ENCODE results near the gene CTNND2. TPM values are rescaled to one million over a fixed set of nuclear protein-coding genes. Genes with fewer than 3 reads are reported as not detected.
"Not testable (repeated sequence)": the region's sequence is repeated elsewhere in the genome, so short reads cannot be mapped to it uniquely, and the experiment has no call there.

Gene CTNND2
- total RNA-seq, 1 experiment from 2014 or later = not detected

GRCh38 chr5:11007269-11007870, 896.9 kb downstream of the CTNND2 start:
- no peak for DNase-seq (ENCODE audit: unreplicated experiment)
- Mint-ChIP-seq H3K9me3 (ENCODE audit: unreplicated experiment) (peaks cover 7% of the 10 kb centered on the region), H3K36me3 (ENCODE audit: insufficient read depth, unreplicated experiment) (no peaks in the 10 kb centered on the region), H3K4me3 (ENCODE audit: unreplicated experiment) (no peak overlapping the region), H3K27ac (ENCODE audit: low read depth, unreplicated experiment) (no peak overlapping the region), H3K4me1 (ENCODE audit: insufficient read depth, unreplicated experiment) (no peaks in the 10 kb centered on the region), H3K27me3 (ENCODE audit: insufficient read depth, unreplicated experiment) (peaks cover 32% of the 10 kb centered on the region)
- no peak for TF ChIP-seq CTCF (IDR thresholded peaks at IDR 0.05; ENCODE audit: unreplicated experiment)
- ChIA-PET CTCF (no interaction called here), POLR2A (no interaction called here)
- BruUV-seq (replicated peaks) = no TSS peak
- intact Hi-C loops (cut with micrococcal nuclease) = no loop called here

DNA sequence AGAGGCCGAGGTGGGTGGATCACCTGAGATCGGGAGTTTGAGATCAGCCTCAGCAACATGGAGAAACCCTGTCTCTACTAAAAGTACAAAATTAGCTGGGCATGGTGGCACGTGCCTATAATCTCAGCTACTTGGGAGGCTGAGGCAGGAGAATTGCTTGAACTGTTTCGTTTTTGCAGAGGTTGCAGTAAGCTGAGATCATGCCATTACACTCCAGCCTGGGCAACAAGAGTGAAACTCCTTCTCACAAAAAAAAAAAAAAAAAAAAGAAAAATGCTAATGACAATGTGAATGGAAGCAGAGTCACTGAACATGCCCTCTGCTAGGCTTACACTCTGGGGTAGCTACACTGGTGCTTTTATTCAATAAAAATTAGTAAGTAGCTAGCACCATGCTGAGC, 899.7 kb downstream of the CTNND2 start:
- H3K4me3 Mint-ChIP-seq (ENCODE audit: unreplicated experiment); H3K36me3 Mint-ChIP-seq (ENCODE audit: insufficient read depth, unreplicated experiment); BruUV-seq (replicated peaks); intact Hi-C loops (cut with micrococcal nuclease); H3K4me1 Mint-ChIP-seq (ENCODE audit: insufficient read depth, unreplicated experiment); DNase-seq (ENCODE audit: unreplicated experiment); H3K27ac Mint-ChIP-seq (ENCODE audit: low read depth, unreplicated experiment); H3K9me3 Mint-ChIP-seq (ENCODE audit: unreplicated experiment); POLR2A ChIA-PET: not testable (repeated sequence)
- CTCF ChIA-PET = interaction anchor here (0.7 kb wide), 1 partner anchor 41 kb away, joined by 3 read pairs; no protein-coding TSS in a partner anchor
- peaks cover 32% of the 10 kb centered on the region for H3K27me3 Mint-ChIP-seq (ENCODE audit: insufficient read depth, unreplicated experiment)

- Mint-ChIP-seq H3K9me3 (ENCODE audit: unreplicated experiment) (peaks cover 11% of the 10 kb centered on the region), H3K27ac (ENCODE audit: low read depth, unreplicated experiment) (no peak overlapping the region), H3K4me1 (ENCODE audit: insufficient read depth, unreplicated experiment) (no peaks in the 10 kb centered on the region), H3K27me3 (ENCODE audit: insufficient read depth, unreplicated experiment) (peaks cover 49% of the 10 kb centered on the region), H3K36me3 (ENCODE audit: insufficient read depth, unreplicated experiment) (no peaks in the 10 kb centered on the region), H3K4me3 (ENCODE audit: unreplicated experiment) (no peak overlapping the region)
- DNase-seq (ENCODE audit: unreplicated experiment) = no peak
- no peak for TF ChIP-seq CTCF (IDR thresholded peaks at IDR 0.05; ENCODE audit: unreplicated experiment)
- POLR2A ChIA-PET = interaction anchor here (0.6 to 1.4 kb wide), 2 partner anchors 11 to 42 kb away, joined by 3 to 4 read pairs; no protein-coding TSS in a partner anchor
- intact Hi-C loops (cut with micrococcal nuclease) = no loop called here
- CTCF ChIA-PET = interaction anchor here (1.0 kb wide), 1 partner anchor 10 kb away, joined by 3 read pairs; no protein-coding TSS in a partner anchor
- BruUV-seq (replicated peaks) = no TSS peak
These were observed 903.5 kb downstream of the CTNND2 start for GRCh38 chr5:11000515-11001353.

DNA sequence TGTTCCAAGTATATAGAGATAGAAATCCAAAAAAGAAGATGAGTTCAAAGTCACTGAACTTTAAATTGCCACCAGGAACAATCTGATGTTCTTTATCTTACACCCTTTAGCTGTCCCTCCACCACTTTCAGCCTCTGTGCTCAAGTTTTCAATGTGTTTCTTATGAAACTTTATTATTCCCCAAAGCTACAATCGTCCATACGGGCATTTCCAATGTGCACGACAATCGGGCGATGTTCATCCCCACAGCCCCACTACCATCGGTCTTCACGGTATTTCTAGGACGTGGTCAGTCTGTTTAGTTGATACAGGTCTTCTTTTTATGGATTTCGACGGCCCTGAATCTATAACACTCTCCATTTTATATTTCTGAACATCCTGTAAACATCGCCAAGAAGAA, 904.5 kb downstream of the CTNND2 start:
- Mint-ChIP-seq H3K4me3 (ENCODE audit: unreplicated experiment) (no peak overlapping the region), H3K9me3 (ENCODE audit: unreplicated experiment) (peaks cover 19% of the 10 kb centered on the region), H3K27ac (ENCODE audit: low read depth, unreplicated experiment) (no peak overlapping the region), H3K27me3 (ENCODE audit: insufficient read depth, unreplicated experiment) (peaks cover 49% of the 10 kb centered on the region), H3K4me1 (ENCODE audit: insufficient read depth, unreplicated experiment) (no peaks in the 10 kb centered on the region), H3K36me3 (ENCODE audit: insufficient read depth, unreplicated experiment) (no peaks in the 10 kb centered on the region)
- TF ChIP-seq CTCF (IDR thresholded peaks at IDR 0.05; ENCODE audit: unreplicated experiment) = no peak
- ChIA-PET CTCF (interaction anchor here (1.6 kb wide), 1 partner anchor 11 kb away, joined by 8 read pairs; no protein-coding TSS in a partner anchor), POLR2A (interaction anchor here (0.6 to 1.4 kb wide), 2 partner anchors 10 to 43 kb away, joined by 3 to 4 read pairs; no protein-coding TSS in a partner anchor)
- DNase-seq (ENCODE audit: unreplicated experiment) = no peak
- intact Hi-C loops (cut with micrococcal nuclease) = no loop called here
- BruUV-seq (replicated peaks) = no TSS peak

Data from MCF 10A (cell line).